Large intestine (tissue), 12 donors: ENCODE results near the gene ESYT2. TPM values are rescaled to one million over a fixed set of nuclear protein-coding genes. Genes with fewer than 3 reads are reported as not detected.
A peak's percentile ranks its signal among the peaks of the same experiment; 100 is the strongest.
"Not testable (repeated sequence)": the region's sequence is repeated elsewhere in the genome, so short reads cannot be mapped to it uniquely, and the experiment has no call there.

Experiments
- DNase-seq, 2 donors: peaks; one replicate each; pipeline versions ENCODE4 v3.0.0 to v3.0.0-alpha.2; 2013
- H3K27ac ChIP-seq: one replicate; pipeline ENCODE4 v1.5.1; 2013; ENCODE audit warnings: low read length
- H3K27me3 ChIP-seq: 2 replicates; pipeline ENCODE4 v1.6.1; 2013; ENCODE audit warnings: low read length; ENCODE audit not compliant: control insufficient read depth, insufficient read depth
- H3K36me3 ChIP-seq: 2 replicates; pipeline ENCODE4 v1.6.1; 2013; ENCODE audit warnings: low read length; ENCODE audit not compliant: control insufficient read depth, insufficient read depth
- H3K4me1 ChIP-seq: one replicate; pipeline ENCODE4 v1.6.1; 2013; ENCODE audit warnings: low read length; ENCODE audit not compliant: control insufficient read depth, insufficient read depth
- H3K4me3 ChIP-seq: one replicate; pipeline ENCODE4 v1.5.1; 2013; ENCODE audit warnings: low read length
- H3K9me3 ChIP-seq: one replicate; pipeline ENCODE4 v1.6.1; 2013; ENCODE audit warnings: mild to moderate bottlenecking, low read depth, low read length, moderate library complexity; ENCODE audit not compliant: control insufficient read depth
- WGBS: methylation state at CpG from one replicate; pipeline ENCODE4 v1.1.5; 2013; ENCODE audit warnings: low lambda C conversion rate; ENCODE audit not compliant: insufficient coverage; 5-methylcytosine and 5-hydroxymethylcytosine counted together
- long read RNA-seq, 11 donors: transcript quantifications; one replicate each; lab custom pipeline, GENCODE V29; 2026
- polyA plus RNA-seq: library from polyadenylated mRNA; unstranded; fragments of 120-200 nt; gene quantifications from one replicate; pipeline ENCODE4 v1.2.1, GENCODE V29; 2013

ESYT2 gene, protein sequence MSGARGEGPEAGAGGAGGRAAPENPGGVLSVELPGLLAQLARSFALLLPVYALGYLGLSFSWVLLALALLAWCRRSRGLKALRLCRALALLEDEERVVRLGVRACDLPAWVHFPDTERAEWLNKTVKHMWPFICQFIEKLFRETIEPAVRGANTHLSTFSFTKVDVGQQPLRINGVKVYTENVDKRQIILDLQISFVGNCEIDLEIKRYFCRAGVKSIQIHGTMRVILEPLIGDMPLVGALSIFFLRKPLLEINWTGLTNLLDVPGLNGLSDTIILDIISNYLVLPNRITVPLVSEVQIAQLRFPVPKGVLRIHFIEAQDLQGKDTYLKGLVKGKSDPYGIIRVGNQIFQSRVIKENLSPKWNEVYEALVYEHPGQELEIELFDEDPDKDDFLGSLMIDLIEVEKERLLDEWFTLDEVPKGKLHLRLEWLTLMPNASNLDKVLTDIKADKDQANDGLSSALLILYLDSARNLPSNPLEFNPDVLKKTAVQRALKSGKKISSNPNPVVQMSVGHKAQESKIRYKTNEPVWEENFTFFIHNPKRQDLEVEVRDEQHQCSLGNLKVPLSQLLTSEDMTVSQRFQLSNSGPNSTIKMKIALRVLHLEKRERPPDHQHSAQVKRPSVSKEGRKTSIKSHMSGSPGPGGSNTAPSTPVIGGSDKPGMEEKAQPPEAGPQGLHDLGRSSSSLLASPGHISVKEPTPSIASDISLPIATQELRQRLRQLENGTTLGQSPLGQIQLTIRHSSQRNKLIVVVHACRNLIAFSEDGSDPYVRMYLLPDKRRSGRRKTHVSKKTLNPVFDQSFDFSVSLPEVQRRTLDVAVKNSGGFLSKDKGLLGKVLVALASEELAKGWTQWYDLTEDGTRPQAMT
- 40.2 TPM for polyA plus RNA-seq
- long read RNA-seq, donor 1, full-length matches to known transcripts, result 2 of 2 reads
- long read RNA-seq, donor 1, partial matches to known transcripts, result 0 of 2 reads
- long read RNA-seq, donor 1, other reads (novel, unspliced or antisense), result 0 of 2 reads
- long read RNA-seq, donor 2, full-length matches to known transcripts, result 4 of 20 reads
- long read RNA-seq, donor 2, partial matches to known transcripts, result 16 of 20 reads
- long read RNA-seq, donor 2, other reads (novel, unspliced or antisense), result 0 of 20 reads
- long read RNA-seq, donor 3, full-length matches to known transcripts, result 4 of 4 reads
- long read RNA-seq, donor 3, partial matches to known transcripts, result 0 of 4 reads
- long read RNA-seq, donor 3, other reads (novel, unspliced or antisense), result 0 of 4 reads
- long read RNA-seq, donor 4, result 0 reads
- long read RNA-seq, donor 5, full-length matches to known transcripts, result 4 of 4 reads
- long read RNA-seq, donor 5, partial matches to known transcripts, result 0 of 4 reads
- long read RNA-seq, donor 5, other reads (novel, unspliced or antisense), result 0 of 4 reads
- long read RNA-seq, donor 6, transcript ESYT2-202 (23 exons, 3,251 nt), result major isoform, 6 of 12 reads
- long read RNA-seq, donor 6, partial matches to known transcripts, result 5 of 12 reads
- long read RNA-seq, donor 6, other reads (novel, unspliced or antisense), result 0 of 12 reads
- long read RNA-seq, donor 7, full-length matches to known transcripts, result 4 of 25 reads
- long read RNA-seq, donor 7, partial matches to known transcripts, result 12 of 25 reads
- long read RNA-seq, donor 7, other reads (novel, unspliced or antisense), result 9 of 25 reads
- long read RNA-seq, donor 8, full-length matches to known transcripts, result 5 of 5 reads
- long read RNA-seq, donor 8, partial matches to known transcripts, result 0 of 5 reads
- long read RNA-seq, donor 8, other reads (novel, unspliced or antisense), result 0 of 5 reads
- long read RNA-seq, donor 9, full-length matches to known transcripts, result 3 of 3 reads
- long read RNA-seq, donor 9, partial matches to known transcripts, result 0 of 3 reads
- long read RNA-seq, donor 9, other reads (novel, unspliced or antisense), result 0 of 3 reads
- long read RNA-seq, donor 10, partial matches to known transcripts, result 0 of 1 reads
- long read RNA-seq, donor 10, other reads (novel, unspliced or antisense), result 0 of 1 reads
- long read RNA-seq, donor 11, partial matches to known transcripts, result 0 of 3 reads
- long read RNA-seq, donor 11, other reads (novel, unspliced or antisense), result 0 of 3 reads

DNA sequence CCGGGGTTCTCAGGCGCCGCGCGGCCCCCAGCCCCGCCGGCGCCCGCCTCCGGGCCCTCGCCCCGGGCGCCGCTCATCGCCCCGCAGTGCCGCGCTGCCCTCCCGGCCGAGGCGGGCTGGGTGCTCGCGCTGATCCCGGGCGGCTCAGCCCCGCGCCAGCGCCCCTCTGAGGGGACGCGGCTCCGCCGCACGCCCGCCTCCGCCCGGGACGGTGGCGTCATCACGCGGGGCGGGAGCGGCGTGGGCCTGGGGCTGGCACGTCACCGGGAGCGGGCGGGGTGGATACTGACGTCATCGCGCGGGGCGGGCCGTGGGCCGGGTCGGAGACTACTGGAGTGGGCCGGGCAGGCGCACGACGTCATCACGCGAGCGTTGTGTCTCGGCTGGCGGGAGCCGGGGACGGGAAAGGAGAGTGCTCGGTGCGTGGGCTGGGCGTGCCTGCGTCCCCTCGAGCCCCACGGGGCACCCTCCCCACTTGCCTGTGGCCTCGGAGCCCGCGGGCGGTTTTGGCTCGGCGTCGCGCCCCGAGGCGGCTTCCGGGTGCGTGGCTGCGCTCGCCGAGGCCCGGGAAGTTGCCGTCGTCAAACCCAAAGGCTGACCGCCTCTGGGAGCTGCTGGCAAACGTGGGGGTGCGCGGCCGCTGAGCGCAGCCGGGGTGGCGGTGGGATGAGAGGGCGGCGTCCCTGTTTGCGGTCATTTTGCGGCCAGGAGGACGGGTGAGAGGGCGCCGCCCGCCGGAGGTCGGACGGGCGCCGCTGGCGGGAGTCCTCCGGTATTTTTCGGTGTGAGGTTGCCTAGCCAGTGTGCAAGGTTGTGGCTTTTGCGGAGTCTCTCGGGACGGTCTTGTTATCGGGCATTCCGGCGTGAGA, at the start of gene ESYT2:
Gene ESYT2 (minus strand): TSS at position 168 of the 869 bp plus-strand sequence. CDS start 91 bp downstream, at position 77.
- peak within 1 kb of the TSS; percentile 98 for H3K27ac ChIP-seq
- peaks cover 4% of the 10 kb centered on the region for H3K4me1 ChIP-seq
- H3K27me3 ChIP-seq, result no peaks in the 10 kb centered on the region
- peak; percentile 97 to 99 for DNase-seq
- no peaks in the 10 kb centered on the region for H3K36me3 ChIP-seq
- no peaks in the 10 kb centered on the region for H3K9me3 ChIP-seq
- no CpG with 5 or more reads among the region's 120 CpGs for WGBS
- H3K4me3 ChIP-seq, result peak within 1 kb of the TSS; percentile 85

DNA sequence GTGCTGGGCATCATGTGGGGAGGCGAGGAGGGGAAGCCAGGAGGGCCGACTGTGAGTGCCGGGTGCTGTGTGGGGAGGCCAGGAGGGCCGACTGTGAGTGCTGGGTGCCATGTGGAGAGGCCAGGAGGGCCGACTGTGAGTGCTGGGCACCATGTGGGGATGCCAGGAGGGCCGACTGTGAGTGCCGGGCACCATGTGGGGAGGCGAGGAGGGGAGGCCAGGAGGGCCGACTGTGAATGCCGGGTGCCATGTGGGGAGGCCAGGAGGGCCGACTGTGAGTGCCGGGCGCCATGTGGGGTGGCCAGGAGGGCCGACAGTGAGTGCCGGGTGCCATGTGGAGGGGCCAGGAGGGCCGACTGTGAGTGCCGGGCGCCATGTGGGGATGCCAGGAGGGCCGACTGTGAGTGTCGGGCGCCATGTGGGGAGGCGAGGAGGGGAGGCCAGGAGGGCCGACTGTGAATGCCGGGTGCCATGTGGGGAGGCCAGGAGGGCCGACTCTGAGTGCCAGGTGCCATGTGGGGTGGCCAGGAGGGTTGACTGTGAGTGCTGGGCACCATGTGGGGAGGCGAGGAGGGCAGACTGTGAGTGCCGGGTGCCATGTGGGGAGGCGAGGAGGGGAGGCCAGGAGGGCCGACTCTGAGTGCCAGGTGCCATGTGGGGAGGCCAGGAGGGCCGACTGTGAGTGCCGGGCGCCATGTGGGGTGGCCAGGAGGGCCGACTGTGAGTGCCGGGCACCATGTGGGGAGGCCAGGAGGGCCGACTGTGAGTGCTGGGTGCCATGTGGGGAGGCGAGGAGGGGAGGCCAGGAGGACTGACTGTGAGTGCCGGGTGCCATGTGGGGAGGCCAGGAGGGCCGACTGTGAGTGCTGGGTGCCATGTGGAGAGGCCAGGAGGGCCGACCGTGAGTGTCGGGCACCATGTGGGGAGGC, 49.1 kb upstream of the ESYT2 start:
- not testable (repeated sequence) for H3K4me3 ChIP-seq, H3K9me3 ChIP-seq, H3K4me1 ChIP-seq, H3K27me3 ChIP-seq, H3K27ac ChIP-seq, DNase-seq
- peaks cover 61% of the 10 kb centered on the region for H3K36me3 ChIP-seq
- WGBS, result 100% methylated on average over 2 of the region's 41 CpGs

DNA sequence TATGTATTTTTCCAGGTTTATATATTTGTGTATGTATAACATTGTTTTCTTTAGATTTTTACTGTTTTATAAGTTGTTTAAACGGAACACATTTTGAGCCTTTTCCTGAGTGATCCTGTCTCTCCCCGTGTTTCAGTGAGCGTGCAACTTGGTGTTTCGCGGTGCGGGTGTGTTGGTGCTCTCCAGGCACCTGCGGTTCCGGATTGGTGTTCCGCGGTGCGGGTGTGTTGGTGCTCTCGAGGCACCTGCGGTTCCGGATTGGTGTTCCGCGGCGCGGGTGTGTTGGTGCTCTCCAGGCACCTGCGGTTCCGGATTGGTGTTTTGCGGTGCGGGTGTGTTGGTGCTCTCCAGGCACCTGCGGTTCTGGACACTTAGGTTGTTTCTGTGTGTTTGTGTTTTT, 47.7 kb upstream of the ESYT2 start:
- Histone ChIP-seq H3K27me3 (no peaks in the 10 kb centered on the region), H3K4me1 (no peaks in the 10 kb centered on the region), H3K4me3 (no peak overlapping the region), H3K36me3 (peaks cover 66% of the 10 kb centered on the region), H3K9me3 (no peaks in the 10 kb centered on the region), H3K27ac (no peak overlapping the region)
- WGBS, result no CpG with 5 or more reads among the region's 23 CpGs
- no peak for DNase-seq

DNA sequence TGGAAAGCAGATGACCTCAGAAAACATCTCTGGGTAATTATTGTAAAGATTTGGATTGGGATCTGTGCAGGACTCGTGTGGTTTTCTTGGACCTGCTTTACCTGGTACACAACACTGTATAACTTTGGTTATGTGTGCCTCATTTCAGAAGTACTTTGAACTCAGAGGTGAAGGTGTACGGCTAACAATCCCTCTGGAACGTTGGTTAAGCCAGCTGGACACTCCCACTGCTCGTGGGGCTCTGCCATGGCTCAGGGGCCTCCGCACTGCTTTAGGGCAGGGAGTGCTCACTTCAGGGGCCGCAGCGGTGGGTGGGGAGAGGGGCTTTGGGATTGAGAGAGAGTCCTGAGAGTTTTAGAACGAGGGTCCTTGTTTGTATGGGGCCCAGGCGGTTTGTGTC, 40.6 kb upstream of the ESYT2 start:
- Histone ChIP-seq H3K36me3 (peaks cover 40% of the 10 kb centered on the region), H3K9me3 (peaks cover 10% of the 10 kb centered on the region), H3K4me3 (no peak overlapping the region), H3K27ac (no peak overlapping the region), H3K4me1 (peaks cover 17% of the 10 kb centered on the region), H3K27me3 (no peaks in the 10 kb centered on the region)
- DNase-seq, result no peak
- WGBS, result 83% methylated on average over 1 of the region's 9 CpGs

DNA sequence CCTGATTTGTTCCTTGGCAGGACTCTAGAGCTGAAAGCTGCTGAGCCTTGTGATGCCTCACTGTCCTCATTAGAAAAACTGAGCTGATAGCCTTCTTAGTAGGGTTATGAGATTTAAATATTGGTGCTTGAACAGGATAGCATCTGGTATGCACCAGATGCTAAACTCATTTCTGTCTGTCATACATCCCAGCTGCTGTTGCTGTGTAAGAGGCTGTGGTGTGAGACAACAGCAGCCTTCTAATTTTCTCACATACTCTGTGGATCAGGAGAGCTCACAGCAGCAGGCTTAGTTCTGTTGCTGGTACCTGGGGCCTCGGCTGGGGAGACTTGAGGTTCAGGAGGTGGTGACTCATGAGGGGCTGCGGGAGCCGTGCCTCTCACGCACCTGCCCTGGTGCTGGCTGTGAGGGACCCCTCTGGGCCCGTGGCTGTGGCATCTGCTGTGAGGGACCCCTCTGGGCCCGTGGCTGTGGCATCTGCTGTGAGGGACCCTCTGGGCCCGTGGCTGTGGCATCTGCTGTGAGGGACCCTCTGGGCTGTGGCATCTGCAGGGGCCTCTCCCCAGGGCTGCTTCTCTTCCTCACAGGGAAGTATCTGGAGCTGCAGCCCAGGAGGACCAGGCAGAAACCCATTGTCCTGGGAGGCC, 39.6 kb upstream of the ESYT2 start:
- Histone ChIP-seq H3K4me1 (peaks cover 25% of the 10 kb centered on the region), H3K36me3 (peaks cover 30% of the 10 kb centered on the region), H3K4me3 (no peak overlapping the region), H3K27me3 (no peaks in the 10 kb centered on the region), H3K27ac (no peak overlapping the region), H3K9me3 (peaks cover 10% of the 10 kb centered on the region)
- no peak for DNase-seq
- no CpG with 5 or more reads among the region's 7 CpGs for WGBS

DNA sequence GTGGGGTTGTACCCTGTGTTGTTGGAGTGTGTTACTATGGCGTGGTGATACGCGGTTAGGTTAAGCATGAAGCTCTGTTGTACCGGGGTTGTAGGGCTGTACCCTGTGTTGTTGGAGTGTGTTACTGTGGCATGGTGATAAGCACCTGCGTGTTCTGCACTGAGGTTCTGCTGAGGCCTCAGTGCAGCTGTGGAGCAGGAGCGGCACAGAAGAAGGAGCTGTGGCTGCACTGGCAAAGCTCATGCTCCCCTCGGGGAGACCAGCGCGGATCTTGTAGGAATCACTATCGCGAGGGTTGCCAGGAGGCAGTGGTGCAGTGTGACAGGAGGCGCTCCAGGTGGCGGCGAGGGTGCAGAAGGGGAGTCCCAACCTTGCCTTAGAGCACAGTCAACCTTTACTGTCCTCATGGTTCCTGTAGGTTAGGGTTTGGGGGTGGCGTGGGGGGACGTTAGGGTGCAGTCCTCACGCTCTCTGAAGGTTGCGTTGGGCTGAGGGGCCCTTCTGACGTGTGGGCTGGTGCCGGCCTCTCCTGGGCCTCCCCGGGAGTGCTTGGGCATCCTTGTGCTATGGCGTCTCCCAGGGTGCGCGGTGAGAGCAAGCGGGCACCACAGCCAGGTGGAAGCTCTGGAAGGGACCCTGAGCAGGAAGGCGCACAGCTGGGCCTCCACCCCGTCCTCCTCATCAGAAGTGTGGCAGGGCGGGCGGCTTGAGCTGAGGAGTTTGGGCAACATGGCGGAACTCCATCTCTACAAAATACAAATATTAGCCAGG, 38.1 kb upstream of the ESYT2 start:
- Histone ChIP-seq H3K4me1 (peaks cover 25% of the 10 kb centered on the region), H3K36me3 (peaks cover 24% of the 10 kb centered on the region), H3K9me3 (peaks cover 10% of the 10 kb centered on the region), H3K27me3 (no peaks in the 10 kb centered on the region), H3K4me3 (no peak overlapping the region), H3K27ac (no peak overlapping the region)
- DNase-seq, result no peak
- no CpG with 5 or more reads among the region's 30 CpGs for WGBS

DNA sequence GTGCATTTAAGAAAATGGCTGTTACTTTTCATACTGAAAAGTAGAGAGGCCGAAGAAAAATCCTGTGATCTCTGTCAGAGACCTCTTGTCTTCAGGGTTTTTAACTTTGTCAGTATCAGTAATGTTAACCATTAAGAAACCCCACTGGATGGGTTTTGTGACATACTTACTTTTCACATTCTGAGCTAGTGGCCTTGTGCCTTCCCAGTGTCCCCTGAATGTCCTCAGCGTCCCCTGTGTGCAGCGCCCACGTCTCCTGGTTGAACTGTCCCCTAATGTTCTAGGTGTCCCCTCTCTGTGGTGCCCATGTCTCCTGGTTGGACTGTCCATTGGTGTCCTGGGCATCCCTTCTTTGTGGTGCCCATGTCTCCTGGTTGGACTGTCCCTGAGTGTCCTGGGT, 36.7 kb upstream of the ESYT2 start:
- peaks cover 13% of the 10 kb centered on the region for H3K36me3 ChIP-seq
- no peak overlapping the region for H3K4me3 ChIP-seq
- H3K27ac ChIP-seq, result peak overlapping the region; percentile 92
- no peaks in the 10 kb centered on the region for H3K27me3 ChIP-seq
- no CpG with 5 or more reads among the region's 4 CpGs for WGBS
- H3K9me3 ChIP-seq, result peaks cover 7% of the 10 kb centered on the region
- H3K4me1 ChIP-seq, result peaks cover 25% of the 10 kb centered on the region
- DNase-seq, result no peak
